Mesendoderm (in vitro differentiated cells): ENCODE results near the gene LSR.
A peak's percentile ranks its signal among the peaks of the same experiment; 100 is the strongest.

ENCODE experiments used
- DNase-seq: peaks from one replicate; pipeline ENCODE4 v3.0.0; 2013
- H2AK5ac ChIP-seq: 2 replicates; pipeline ENCODE4 v1.6.1; 2013; ENCODE audit warnings: low read length, inconsistent platforms
- H2BK120ac ChIP-seq: 2 replicates; pipeline ENCODE4 v1.6.1; 2013; ENCODE audit warnings: low read depth, mild to moderate bottlenecking, low read length, moderate library complexity, mixed read lengths
- H2BK15ac ChIP-seq: replicated peaks from 2 replicates; pipeline ENCODE4 v1.6.1; 2013; ENCODE audit warnings: low read depth, mild to moderate bottlenecking, moderate library complexity
- H2BK5ac ChIP-seq: 2 replicates; pipeline ENCODE4 v1.6.1; 2013; ENCODE audit warnings: low read length, inconsistent platforms
- H3K18ac ChIP-seq: 2 replicates; pipeline ENCODE4 v1.6.1; 2013; ENCODE audit warnings: mild to moderate bottlenecking, low read length, mixed read lengths
- H3K23ac ChIP-seq: one replicate; pipeline ENCODE4 v1.6.1; 2013; ENCODE audit warnings: low read length
- H3K27ac ChIP-seq: 2 replicates; pipeline ENCODE4 v1.5.1; 2013; ENCODE audit warnings: low read depth, mild to moderate bottlenecking, inconsistent platforms, low read length, moderate library complexity
- H3K27me3 ChIP-seq: 2 replicates; pipeline ENCODE4 v1.6.1; 2013; ENCODE audit warnings: low read length, control low read depth, mild to moderate bottlenecking, inconsistent platforms; ENCODE audit not compliant: insufficient read depth, poor library complexity
- H3K36me3 ChIP-seq: 2 replicates; pipeline ENCODE4 v1.6.1; 2013; ENCODE audit warnings: low read length, inconsistent platforms; ENCODE audit not compliant: control insufficient read depth, insufficient read depth
- H3K4ac ChIP-seq: one replicate; pipeline ENCODE4 v1.6.1; 2013; ENCODE audit warnings: low read depth, mild to moderate bottlenecking, low read length, moderate library complexity
- H3K4me1 ChIP-seq: 2 replicates; pipeline ENCODE4 v1.6.1; 2013; ENCODE audit warnings: low read depth, low read length, inconsistent platforms; ENCODE audit not compliant: control insufficient read depth
- H3K4me2 ChIP-seq: 2 replicates; pipeline ENCODE4 v1.6.1; 2013; ENCODE audit warnings: low read length
- H3K4me3 ChIP-seq: 2 replicates; pipeline ENCODE4 v1.5.1; 2013; ENCODE audit warnings: mild to moderate bottlenecking, low read length
- H3K56ac ChIP-seq: one replicate; pipeline ENCODE4 v1.6.1; 2013; ENCODE audit warnings: low read length
- H3K79me1 ChIP-seq: 2 replicates; pipeline ENCODE4 v1.6.1; 2013; ENCODE audit warnings: low read length, inconsistent platforms
- H3K79me2 ChIP-seq: 2 replicates; pipeline ENCODE4 v1.6.1; 2013; ENCODE audit warnings: mild to moderate bottlenecking, low read length; ENCODE audit not compliant: control insufficient read depth, insufficient read depth
- H3K9ac ChIP-seq: 2 replicates; pipeline ENCODE4 v1.6.1; 2013; ENCODE audit warnings: low read length, inconsistent platforms
- H4K5ac ChIP-seq: one replicate; pipeline ENCODE4 v1.6.1; 2013; ENCODE audit warnings: low read length
- H4K8ac ChIP-seq: one replicate; pipeline ENCODE4 v1.6.1; 2013; ENCODE audit warnings: low read depth, mild to moderate bottlenecking, control low read depth, low read length, moderate library complexity
- WGBS: extraction: QIAGEN DNeasy Blood & Tissue Kit; methylation state at CpG from one replicate; pipeline ENCODE4 v1.1.7; 2013; ENCODE audit warnings: low lambda C conversion rate, missing lambda C conversion rate; ENCODE audit not compliant: insufficient coverage; ENCODE audit errors: extremely low coverage; 5-methylcytosine and 5-hydroxymethylcytosine counted together

Gene LSR

DNA sequence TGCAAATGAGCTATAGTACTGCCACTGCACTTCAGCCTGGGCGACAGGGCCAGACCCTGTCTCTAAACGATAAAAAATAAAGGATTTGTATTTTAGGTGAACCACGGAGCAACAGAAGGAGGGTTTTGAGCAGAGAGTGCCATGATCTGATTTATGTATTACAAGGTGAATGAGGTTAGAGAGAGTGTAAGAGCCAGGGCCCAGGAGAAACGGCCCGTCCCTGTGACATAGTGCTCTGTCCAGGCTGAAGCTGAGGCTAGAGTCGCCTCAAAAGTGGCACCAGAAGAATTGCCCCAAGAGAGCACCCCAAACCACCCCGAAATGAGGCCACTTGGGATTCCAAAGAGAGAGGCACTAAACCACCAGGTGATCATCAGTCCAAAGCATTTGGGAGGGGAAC lies 60.1 kb downstream of the LSR start:
- Histone ChIP-seq H3K4ac (no peak overlapping the region), H4K5ac (no peak overlapping the region), H3K4me2 (no peak overlapping the region), H3K27ac (no peak overlapping the region), H2BK5ac (no peak overlapping the region), H2AK5ac (no peak overlapping the region), H3K9ac (no peak overlapping the region), H3K23ac (no peak overlapping the region), H3K79me2 (no peaks in the 10 kb centered on the region), H3K4me3 (no peak overlapping the region), H3K27me3 (no peaks in the 10 kb centered on the region), H3K36me3 (no peaks in the 10 kb centered on the region), H3K4me1 (no peaks in the 10 kb centered on the region), H2BK15ac (no peak overlapping the region), H3K79me1 (no peaks in the 10 kb centered on the region), H4K8ac (no peak overlapping the region), H3K18ac (no peak overlapping the region), H2BK120ac (no peak overlapping the region), H3K56ac (no peak overlapping the region)
- no peak for DNase-seq
- no CpG with 5 or more reads among the region's 7 CpGs for WGBS

DNA sequence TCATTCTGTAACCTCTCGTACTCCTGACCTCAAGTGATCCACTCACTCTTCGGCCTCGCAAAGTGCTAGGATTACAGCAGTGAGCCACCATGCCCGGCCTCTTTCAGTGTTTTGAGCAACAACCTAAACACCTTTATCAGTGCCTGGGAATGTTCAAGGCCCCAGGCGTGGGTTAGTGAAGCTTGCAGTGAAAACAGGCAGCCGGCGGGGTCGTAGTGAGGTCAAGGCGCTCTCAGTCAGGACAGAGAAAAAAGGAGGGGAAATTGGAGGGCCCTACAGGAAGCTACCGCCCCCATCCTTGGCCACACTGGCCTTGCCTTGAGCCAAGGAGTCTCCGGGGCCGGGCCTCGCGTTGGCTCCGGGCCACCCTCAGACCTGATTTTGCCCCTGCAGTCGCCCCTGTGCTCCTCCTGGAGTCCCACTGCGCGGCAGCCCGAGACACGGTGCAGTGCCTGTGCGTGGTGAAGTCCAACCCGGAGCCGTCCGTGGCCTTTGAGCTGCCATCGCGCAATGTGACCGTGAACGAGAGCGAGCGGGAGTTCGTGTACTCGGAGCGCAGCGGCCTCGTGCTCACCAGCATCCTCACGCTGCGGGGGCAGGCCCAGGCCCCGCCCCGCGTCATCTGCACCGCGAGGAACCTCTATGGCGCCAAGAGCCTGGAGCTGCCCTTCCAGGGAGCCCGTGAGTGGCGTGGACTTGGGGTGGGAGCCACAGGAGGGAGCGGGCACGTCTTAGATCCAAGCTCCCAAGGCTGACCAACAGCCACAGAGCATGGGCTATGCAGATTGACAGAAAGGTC lies 60.9 kb downstream of the LSR start:
- H3K4me2 ChIP-seq: no peak overlapping the region
- no peaks in the 10 kb centered on the region for H3K79me1 ChIP-seq
- H3K4me3 ChIP-seq: no peak overlapping the region
- H2BK120ac ChIP-seq: no peak overlapping the region
- no CpG with 5 or more reads among the region's 47 CpGs for WGBS
- no peak overlapping the region for H4K5ac ChIP-seq
- H3K27ac ChIP-seq: no peak overlapping the region
- H3K18ac ChIP-seq: no peak overlapping the region
- no peak overlapping the region for H4K8ac ChIP-seq
- H2AK5ac ChIP-seq: no peak overlapping the region
- H2BK15ac ChIP-seq: no peak overlapping the region
- no peaks in the 10 kb centered on the region for H3K79me2 ChIP-seq
- no peaks in the 10 kb centered on the region for H3K4me1 ChIP-seq
- no peak overlapping the region for H3K9ac ChIP-seq
- H3K36me3 ChIP-seq: no peaks in the 10 kb centered on the region
- H3K27me3 ChIP-seq: no peaks in the 10 kb centered on the region
- DNase-seq: no peak
- H2BK5ac ChIP-seq: no peak overlapping the region
- H3K23ac ChIP-seq: no peak overlapping the region
- no peak overlapping the region for H3K4ac ChIP-seq
- H3K56ac ChIP-seq: no peak overlapping the region

DNA sequence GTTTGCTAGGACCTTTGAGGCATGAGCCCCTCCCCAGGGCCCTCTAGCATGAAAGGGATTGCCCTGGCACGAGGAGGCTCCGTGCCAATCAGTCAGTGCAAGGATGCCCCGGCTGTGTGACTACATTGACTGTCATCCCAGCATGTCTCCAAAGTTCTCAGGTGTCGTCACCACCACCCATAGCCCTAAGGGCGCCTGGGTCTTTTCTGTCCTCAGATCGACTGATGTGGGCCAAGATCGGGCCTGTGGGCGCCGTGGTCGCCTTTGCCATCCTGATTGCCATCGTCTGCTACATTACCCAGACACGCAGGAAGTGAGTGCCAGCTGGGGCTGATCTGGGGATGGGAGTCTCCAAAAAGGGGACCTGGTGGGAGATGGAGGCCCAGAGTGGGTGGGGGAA lies 61.5 kb downstream of the LSR start:
- no CpG with 5 or more reads among the region's 12 CpGs for WGBS

DNA sequence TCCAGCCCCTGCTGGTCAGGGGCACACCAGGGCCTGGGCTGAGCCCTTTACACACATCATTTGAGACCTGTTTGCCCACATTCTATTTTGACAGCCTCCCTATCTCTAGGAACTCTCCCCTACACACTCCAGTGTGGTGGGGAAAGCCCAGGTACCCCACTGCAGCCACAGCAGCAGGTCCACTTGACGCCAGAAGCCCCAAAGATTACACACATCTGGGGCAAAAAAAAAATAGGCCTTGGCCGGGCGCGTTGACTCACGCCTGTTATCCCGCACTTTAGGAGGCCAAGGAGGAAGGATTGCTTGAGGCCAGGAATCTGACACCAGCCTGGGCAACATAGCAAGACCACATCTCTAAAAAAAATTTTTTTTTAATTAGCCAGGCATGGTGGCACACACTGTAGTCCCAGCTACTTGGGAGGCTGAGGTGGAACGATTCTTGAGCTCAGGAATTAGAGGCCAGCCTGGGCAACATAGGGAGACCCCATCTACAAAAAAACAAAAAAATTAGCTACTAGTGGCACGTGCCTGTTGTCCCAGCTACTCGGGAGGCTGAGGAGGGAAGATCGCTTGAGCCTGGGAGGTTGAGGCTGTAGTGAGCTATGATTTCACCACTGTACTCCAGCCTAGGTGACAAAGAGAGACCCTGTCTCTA lies 62.1 kb downstream of the LSR start:
- no peaks in the 10 kb centered on the region for H3K27me3 ChIP-seq

More for the DNA sequence above, 61.5 kb downstream of the LSR start:
- Histone ChIP-seq H2BK120ac (no peak overlapping the region), H3K4me2 (no peak overlapping the region), H3K27me3 (no peaks in the 10 kb centered on the region), H3K36me3 (no peaks in the 10 kb centered on the region), H3K56ac (no peak overlapping the region), H2BK5ac (no peak overlapping the region), H3K18ac (no peak overlapping the region), H3K79me1 (no peaks in the 10 kb centered on the region), H3K4me3 (no peak overlapping the region), H3K23ac (no peak overlapping the region), H3K79me2 (no peaks in the 10 kb centered on the region), H2BK15ac (no peak overlapping the region), H3K27ac (no peak overlapping the region), H3K9ac (no peak overlapping the region), H2AK5ac (no peak overlapping the region), H4K8ac (no peak overlapping the region), H3K4ac (no peak overlapping the region), H4K5ac (no peak overlapping the region), H3K4me1 (no peaks in the 10 kb centered on the region)
- no peak for DNase-seq

DNA sequence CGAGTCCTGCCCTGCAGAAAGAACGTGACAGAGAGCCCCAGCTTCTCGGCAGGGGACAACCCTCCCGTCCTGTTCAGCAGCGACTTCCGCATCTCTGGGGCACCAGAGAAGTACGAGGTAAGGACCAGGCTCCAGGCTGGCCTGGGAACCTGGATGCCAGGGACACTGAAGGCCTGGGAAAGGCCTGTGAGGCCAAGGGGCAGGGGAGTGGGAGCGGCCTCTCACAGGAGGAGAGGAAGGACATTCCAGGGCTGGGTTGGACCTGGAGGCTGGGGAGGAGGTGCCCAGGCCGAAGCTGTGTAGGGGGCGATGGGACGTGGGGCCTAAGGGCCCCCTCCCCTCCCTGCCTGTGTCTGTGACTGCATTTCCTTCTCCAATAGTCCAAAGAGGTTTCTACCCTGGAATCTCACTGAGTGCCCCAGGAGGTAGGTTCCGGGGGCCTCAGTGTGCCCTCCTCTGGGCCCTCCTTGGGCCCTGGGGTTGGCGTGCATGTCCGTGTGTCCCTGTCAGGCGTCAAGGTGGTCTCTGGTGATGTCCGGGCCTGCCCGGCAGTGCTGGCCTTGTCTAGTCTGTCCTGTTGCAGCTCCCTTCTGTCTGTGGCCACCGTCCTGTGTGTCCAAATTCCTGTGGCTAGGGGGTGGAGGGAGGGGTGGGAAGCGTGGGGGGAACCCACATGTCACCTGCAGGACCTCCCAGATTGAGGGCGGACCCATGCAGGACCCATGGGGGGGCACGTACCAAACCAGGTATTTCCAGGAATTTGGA lies 63.3 kb downstream of the LSR start:
- Histone ChIP-seq H3K4me1 (no peaks in the 10 kb centered on the region), H3K4me2 (no peak overlapping the region), H3K56ac (peak overlapping the region; percentile 59), H3K4me3 (no peak overlapping the region), H3K18ac (no peak overlapping the region), H2AK5ac (no peak overlapping the region), H2BK120ac (no peak overlapping the region), H3K27me3 (no peaks in the 10 kb centered on the region), H3K27ac (no peak overlapping the region), H3K23ac (no peak overlapping the region), H4K5ac (no peak overlapping the region), H3K36me3 (no peaks in the 10 kb centered on the region), H3K79me1 (no peaks in the 10 kb centered on the region), H2BK15ac (no peak overlapping the region), H3K4ac (no peak overlapping the region), H2BK5ac (no peak overlapping the region), H4K8ac (no peak overlapping the region), H3K9ac (no peak overlapping the region), H3K79me2 (no peaks in the 10 kb centered on the region)
- no CpG with 5 or more reads among the region's 21 CpGs for WGBS
- DNase-seq: no peak

More for the DNA sequence above, 62.1 kb downstream of the LSR start:
- no peak overlapping the region for H3K56ac ChIP-seq
- H3K23ac ChIP-seq: no peak overlapping the region
- no peaks in the 10 kb centered on the region for H3K79me2 ChIP-seq
- no peak overlapping the region for H3K4me3 ChIP-seq
- H2BK5ac ChIP-seq: no peak overlapping the region
- WGBS: no CpG with 5 or more reads among the region's 10 CpGs
- no peak overlapping the region for H4K8ac ChIP-seq
- no peak overlapping the region for H3K4ac ChIP-seq
- DNase-seq: no peak
- H3K4me1 ChIP-seq: no peaks in the 10 kb centered on the region
- H3K4me2 ChIP-seq: no peak overlapping the region
- no peaks in the 10 kb centered on the region for H3K36me3 ChIP-seq
- H4K5ac ChIP-seq: no peak overlapping the region
- H3K27ac ChIP-seq: no peak overlapping the region
- H2AK5ac ChIP-seq: no peak overlapping the region
- no peak overlapping the region for H3K9ac ChIP-seq
- H3K18ac ChIP-seq: no peak overlapping the region
- no peak overlapping the region for H2BK120ac ChIP-seq
- no peaks in the 10 kb centered on the region for H3K79me1 ChIP-seq
- no peak overlapping the region for H2BK15ac ChIP-seq
